ENCODE measurements around the gene TRIM21. TPM values are rescaled to one million over a fixed set of nuclear protein-coding genes. Genes with fewer than 3 reads are reported as not detected.
"Not testable (repeated sequence)": the region's sequence is repeated elsewhere in the genome, so short reads cannot be mapped to it uniquely, and the experiment has no call there.

Gene TRIM21
- total RNA-seq, 4 donors from 2014 or later = 16.1 to 20.1 (median 17.0) TPM

GRCh38 chr11:4370166-4370565, 23.3 kb downstream of the TRIM21 start:
- Histone ChIP-seq H3K27me3 (no peaks in the 10 kb centered on the region), H3K4me3 (no peak overlapping the region), H3K4me1 (no peaks in the 10 kb centered on the region), H3K27ac (no peak overlapping the region), H3K36me3 (no peaks in the 10 kb centered on the region), H3K9me3 (no peaks in the 10 kb centered on the region)
- 50 to 66% methylated on average over 2 to 3 of the region's 3 CpGs for WGBS, 2 donors (ENCODE audit: low coverage in 1 of 2)
- no peak for ATAC-seq
- TF ChIP-seq EP300 (IDR thresholded peaks at IDR 0.05) = no peak
- TF ChIP-seq POLR2A (IDR thresholded peaks at IDR 0.05) = no peak

GRCh38 chr11:4368286-4368685, 25.2 kb downstream of the TRIM21 start, which contains the start of gene OR52B4:
TSS of gene OR52B4 (minus strand) at chr11:4368386. CDS start at chr11:4368295, 91 bp downstream.
- H3K27me3 ChIP-seq = no peaks in the 10 kb centered on the region
- TF ChIP-seq, protein P1, sequence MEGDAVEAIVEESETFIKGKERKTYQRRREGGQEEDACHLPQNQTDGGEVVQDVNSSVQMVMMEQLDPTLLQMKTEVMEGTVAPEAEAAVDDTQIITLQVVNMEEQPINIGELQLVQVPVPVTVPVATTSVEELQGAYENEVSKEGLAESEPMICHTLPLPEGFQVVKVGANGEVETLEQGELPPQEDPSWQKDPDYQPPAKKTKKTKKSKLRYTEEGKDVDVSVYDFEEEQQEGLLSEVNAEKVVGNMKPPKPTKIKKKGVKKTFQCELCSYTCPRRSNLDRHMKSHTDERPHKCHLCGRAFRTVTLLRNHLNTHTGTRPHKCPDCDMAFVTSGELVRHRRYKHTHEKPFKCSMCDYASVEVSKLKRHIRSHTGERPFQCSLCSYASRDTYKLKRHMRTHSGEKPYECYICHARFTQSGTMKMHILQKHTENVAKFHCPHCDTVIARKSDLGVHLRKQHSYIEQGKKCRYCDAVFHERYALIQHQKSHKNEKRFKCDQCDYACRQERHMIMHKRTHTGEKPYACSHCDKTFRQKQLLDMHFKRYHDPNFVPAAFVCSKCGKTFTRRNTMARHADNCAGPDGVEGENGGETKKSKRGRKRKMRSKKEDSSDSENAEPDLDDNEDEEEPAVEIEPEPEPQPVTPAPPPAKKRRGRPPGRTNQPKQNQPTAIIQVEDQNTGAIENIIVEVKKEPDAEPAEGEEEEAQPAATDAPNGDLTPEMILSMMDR (IDR thresholded peaks at IDR 0.05) = no peak
- TF ChIP-seq POLR2AphosphoS5 (IDR thresholded peaks at IDR 0.05) (no peak), POLR2A (IDR thresholded peaks at IDR 0.05) (no peak)
- H3K4me1 ChIP-seq = no peaks in the 10 kb centered on the region
- H3K36me3 ChIP-seq = no peaks in the 10 kb centered on the region
- no peak within 1 kb of the TSS for H3K4me3 ChIP-seq
- no peaks in the 10 kb centered on the region for H3K9me3 ChIP-seq
- WGBS, 2 donors (ENCODE audit: low coverage in 1 of 2) = 91 to 100% methylated on average over 4 of the region's 4 CpGs
- H3K27ac ChIP-seq = no peak within 1 kb of the TSS
- no peak for ATAC-seq

GRCh38 chr11:4348142-4348541, 45.4 kb downstream of the TRIM21 start:
- H3K27me3 ChIP-seq, ATAC-seq: not testable (repeated sequence)

DNA sequence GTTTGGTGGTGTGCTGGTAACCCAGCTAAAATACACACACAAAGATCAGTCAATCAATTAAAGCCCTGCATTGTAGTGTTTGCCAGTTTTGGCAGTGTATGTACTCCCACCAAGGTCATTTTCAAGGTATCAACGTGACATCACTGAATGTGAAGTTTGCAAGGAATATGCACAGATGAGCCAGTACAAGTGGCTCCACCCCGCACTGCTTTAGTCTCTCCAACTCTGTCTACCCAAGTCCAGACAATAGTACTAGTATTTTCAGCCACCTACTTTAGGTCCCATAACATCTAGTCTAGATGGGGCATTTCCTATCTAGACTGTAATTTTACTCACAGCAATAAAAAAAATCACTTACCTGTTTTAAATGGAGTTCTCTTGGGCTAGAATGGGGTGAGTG, 48.1 kb downstream of the TRIM21 start:
- ATAC-seq, H3K9me3 ChIP-seq, H3K27me3 ChIP-seq, H3K36me3 ChIP-seq, H3K4me3 ChIP-seq, H3K27ac ChIP-seq, H3K4me1 ChIP-seq: not testable (repeated sequence)
- 60 to 67% methylated on average over 1 to 2 of the region's 2 CpGs for WGBS, 2 donors (ENCODE audit: low coverage in 1 of 2)

More at GRCh38 chr11:4348142-4348541, 45.4 kb downstream of the TRIM21 start:
- not testable (repeated sequence) for H3K36me3 ChIP-seq, H3K9me3 ChIP-seq, H3K4me1 ChIP-seq, H3K27ac ChIP-seq, H3K4me3 ChIP-seq
- no CpG with 5 or more reads among the region's 5 CpGs for WGBS, 2 donors (ENCODE audit: low coverage in 1 of 2)

Other genes with a start within 250 kb of the TRIM21 start
- gene OR52B4, start 25.3 kb downstream of the TRIM21 start, total RNA-seq = not detected
- gene OR52K2, start 55.6 kb upstream of the TRIM21 start, total RNA-seq = under 1 TPM in 1 of 4 donors, not detected in 3; 0.94 TPM
- not detected for gene OR52K1, start 88.9 kb upstream of the TRIM21 start, total RNA-seq
- gene OR52M1, start 151.5 kb upstream of the TRIM21 start, total RNA-seq = not detected
- not detected for gene OR52I2, start 188.0 kb upstream of the TRIM21 start, total RNA-seq
- gene OR52I1, start 200.3 kb upstream of the TRIM21 start, total RNA-seq = not detected
- gene TRIM68, start 214.5 kb upstream of the TRIM21 start, total RNA-seq = 10 to 100 TPM; 12.0 to 17.3 (median 14.0) TPM
- gene OR51D1, start 243.8 kb upstream of the TRIM21 start, total RNA-seq = not detected